Measurements from ENCODE around the gene C9orf152. TPM values are rescaled to one million over a fixed set of nuclear protein-coding genes. Genes with fewer than 3 reads are reported as not detected.
"Not testable (repeated sequence)": the region's sequence is repeated elsewhere in the genome, so short reads cannot be mapped to it uniquely, and the experiment has no call there.

The C9orf152 gene
- total RNA-seq, 1 experiment from 2014 or later: not detected

DNA sequence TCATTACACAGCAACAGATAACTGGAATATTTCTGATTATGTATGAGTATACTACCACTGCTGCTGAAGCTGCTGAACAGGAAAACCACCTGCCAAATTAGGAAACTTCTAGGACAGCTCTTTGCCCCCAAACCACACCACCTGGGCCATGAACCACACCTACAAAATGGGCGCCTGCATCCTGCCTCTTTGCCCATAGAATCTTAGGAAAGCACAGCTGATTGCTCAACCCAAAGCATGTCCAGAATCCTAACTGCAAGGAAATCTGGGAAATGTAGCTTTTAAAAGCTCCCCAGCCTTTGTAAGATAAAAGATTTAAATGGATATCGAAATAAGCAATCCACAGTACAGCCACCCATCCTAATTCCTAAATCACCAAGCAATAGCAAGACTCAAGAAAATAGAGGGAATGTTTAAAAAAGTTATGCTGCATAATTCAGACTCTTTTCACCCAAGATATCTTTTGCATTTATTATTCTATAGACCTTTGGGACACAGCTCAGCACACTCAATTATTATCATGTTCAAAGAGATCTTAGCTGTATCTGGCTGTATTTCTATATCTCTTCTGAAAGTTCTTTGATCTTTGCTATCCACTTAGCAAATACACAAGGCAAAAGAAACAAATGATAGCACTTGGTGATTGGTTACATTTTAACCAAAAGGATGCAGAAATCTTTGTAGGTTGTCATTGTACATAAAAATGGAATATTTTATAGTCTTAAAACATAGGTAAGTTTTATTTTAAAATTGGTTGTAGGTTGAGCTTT lies 6.8 kb upstream of the C9orf152 start:
- no peak for DNase-seq (ENCODE audit: low read depth)

GRCh38 chr9:110214090-110214489 lies 6.1 kb upstream of the C9orf152 start:
- peak; percentile 65 for DNase-seq (ENCODE audit: low read depth)

GRCh38 chr9:110213413-110214044 lies 5.6 kb upstream of the C9orf152 start:
- DNase-seq (ENCODE audit: low read depth): no peak

DNA sequence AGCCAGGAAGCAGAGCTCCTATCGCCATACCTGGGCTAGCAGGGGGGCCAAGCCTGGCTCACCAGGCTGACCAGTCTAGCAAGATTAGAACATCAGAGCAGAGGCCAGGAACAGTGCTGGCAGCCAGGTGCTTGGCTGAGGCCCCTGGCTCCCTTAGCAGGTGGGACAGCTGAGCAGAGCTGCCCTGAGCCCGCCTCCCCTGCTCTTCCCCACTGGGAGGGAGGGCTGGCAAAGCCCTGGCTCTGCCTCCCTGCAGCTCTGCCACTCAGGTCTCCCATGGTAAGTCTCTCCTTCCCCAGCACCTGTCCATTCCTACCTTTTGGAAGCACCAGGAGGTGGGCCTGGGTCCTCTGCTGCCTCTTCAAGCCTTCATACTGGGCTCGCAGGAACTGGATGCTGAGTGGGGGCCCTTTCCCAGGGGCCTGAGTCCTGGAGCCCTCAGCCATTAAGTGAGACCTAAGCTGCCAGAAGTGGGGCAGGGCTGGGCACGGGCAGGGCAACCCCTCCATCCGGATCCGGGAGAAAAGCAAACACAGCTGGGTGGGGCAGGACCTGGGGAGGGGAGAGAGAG lies 803 bp downstream of the C9orf152 start:
- no peak for DNase-seq (ENCODE audit: low read depth)

DNA sequence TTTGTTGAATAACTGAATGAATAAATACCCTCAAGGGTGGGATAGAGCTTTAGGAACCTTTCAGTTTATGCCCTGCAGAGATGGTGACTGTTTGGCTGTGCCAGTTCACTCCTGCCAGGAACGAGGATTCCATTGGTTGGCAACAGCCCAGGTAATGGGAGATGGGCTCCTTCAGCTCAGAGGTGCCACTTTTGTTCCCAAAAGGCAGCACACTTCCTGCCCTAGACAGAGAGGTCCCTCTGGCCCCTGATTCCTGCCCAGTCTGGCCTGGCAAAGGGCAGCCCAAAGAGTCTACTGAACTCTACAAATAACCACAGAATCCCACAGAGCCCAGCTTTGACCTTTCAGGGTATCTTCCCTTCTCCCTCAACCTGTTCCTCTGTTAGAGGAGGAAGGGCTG lies 1.6 kb downstream of the C9orf152 start:
- DNase-seq (ENCODE audit: low read depth): no peak

GRCh38 chr9:110205612-110206011 lies 2.3 kb downstream of the C9orf152 start:
- DNase-seq (ENCODE audit: low read depth): not testable (repeated sequence)

DNA sequence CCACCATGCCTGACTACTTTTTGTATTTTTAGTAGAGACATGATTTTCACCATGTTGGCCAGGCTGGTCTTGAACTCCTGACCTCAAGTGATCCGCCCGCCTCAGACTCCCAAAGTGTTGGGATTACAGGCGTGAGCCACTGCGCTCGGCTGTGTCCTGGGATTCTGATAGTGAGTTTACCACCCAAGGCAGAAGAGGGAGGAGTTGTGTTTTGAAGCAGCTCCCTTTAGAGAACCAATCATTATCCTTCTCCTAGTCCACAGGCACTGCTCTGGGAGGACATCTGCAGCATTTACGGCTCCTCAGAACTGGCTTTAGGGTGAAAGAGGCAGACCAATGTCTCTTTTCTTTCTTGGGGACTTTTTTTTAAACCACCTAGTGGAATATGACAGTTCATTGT lies 5.7 kb downstream of the C9orf152 start:
- DNase-seq (ENCODE audit: low read depth): no peak

GRCh38 chr9:110199643-110200042 lies 8.3 kb downstream of the C9orf152 start:
- DNase-seq (ENCODE audit: low read depth): no peak

- DNase-seq (ENCODE audit: low read depth): no peak
Observed at GRCh38 chr9:110198357-110198756, 9.6 kb downstream of the C9orf152 start.

- no peak for DNase-seq (ENCODE audit: low read depth)
Observed at GRCh38 chr9:110197330-110198187, 10.4 kb downstream of the C9orf152 start.

DNA sequence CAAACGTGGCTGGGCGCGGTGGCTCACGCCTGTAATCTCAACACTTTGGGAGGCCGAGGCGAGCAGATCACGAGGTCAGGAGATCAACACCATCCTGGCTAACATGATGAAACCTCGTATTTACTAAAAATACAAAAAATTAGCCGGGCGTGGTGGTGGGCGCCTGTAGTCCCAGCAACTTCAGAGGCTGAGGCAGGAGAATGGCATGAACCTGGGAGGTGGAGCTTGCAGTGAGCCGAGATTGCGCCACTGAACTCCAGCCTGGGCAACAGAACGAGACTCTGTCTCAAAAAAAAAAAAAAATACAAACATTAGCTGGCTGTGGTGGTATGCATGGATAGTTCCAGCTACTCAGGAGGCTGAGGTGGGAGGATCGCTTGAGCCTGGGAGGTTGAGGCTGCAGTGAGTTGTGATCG lies 11.9 kb downstream of the C9orf152 start:
- not testable (repeated sequence) for DNase-seq (ENCODE audit: low read depth)

- DNase-seq (ENCODE audit: low read depth): peak; percentile 50
Observed at GRCh38 chr9:110192531-110193261, 15.3 kb downstream of the C9orf152 start.

- DNase-seq (ENCODE audit: low read depth): no peak
Observed at GRCh38 chr9:110191615-110192014, 16.3 kb downstream of the C9orf152 start.

GRCh38 chr9:110189559-110190320 lies 18.2 kb downstream of the C9orf152 start:
- DNase-seq (ENCODE audit: low read depth): no peak

DNA sequence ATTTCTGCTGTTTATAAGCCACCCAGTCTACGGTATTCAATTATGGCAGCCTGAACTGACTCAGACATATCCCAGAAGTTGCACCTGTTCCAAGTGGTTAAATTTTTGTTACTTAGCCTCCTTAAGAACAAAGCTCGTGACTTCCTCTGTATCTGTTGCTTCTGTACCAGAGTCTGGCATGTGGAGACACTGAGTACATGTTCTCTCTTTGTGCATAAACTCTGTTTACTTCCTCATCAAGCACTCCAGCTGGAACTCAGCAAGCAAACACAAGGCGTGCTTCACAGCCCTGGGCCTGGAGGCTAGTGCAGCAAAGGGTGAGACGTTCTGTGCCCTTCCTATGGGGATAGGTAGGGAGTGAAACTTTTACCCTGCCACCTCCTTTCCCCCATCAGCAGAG lies 19.0 kb downstream of the C9orf152 start:
- DNase-seq (ENCODE audit: low read depth): no peak

DNA sequence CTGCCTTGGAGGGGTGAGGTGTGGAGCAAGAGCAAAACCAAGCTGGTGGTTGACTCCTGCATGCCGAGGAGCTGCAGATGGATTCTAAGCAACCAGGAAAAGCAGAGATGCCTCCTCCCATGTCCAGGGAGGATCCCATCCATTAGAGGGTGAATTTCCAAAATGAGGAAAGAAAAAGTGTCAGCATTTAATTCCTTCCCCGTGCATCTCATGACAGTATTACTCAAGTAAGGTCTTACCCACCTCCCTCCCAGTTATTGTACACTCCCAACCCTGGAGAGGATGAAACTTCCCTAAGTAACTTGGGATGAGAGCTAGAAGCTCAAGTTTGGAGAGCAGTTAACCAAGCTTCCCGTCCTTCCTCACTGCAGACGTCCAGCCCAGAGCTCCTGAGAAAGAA lies 19.9 kb downstream of the C9orf152 start:
- no peak for DNase-seq (ENCODE audit: low read depth)

GRCh38 chr9:110187126-110187525 lies 20.8 kb downstream of the C9orf152 start:
- no peak for DNase-seq (ENCODE audit: low read depth)

DNA sequence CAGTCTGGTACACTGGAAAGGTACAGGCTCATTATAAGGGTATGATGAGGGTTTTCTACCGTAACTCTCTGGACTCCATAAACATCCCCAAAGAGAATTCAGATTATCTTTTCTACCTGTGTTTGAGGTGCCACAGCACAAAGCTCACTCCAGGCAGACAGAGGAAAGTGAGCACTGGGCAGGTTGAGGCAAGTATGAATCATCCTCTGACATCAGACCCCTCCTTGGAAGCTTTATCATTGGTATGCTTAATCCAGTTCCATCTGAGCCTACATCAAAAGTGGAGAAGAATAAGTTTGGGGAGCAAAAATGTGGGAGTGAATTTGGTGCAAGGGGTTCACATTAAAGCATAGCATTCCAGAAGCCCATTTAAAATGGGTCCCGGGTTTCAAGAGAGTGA lies 21.7 kb downstream of the C9orf152 start:
- peak; percentile 34 for DNase-seq (ENCODE audit: low read depth)

DNA sequence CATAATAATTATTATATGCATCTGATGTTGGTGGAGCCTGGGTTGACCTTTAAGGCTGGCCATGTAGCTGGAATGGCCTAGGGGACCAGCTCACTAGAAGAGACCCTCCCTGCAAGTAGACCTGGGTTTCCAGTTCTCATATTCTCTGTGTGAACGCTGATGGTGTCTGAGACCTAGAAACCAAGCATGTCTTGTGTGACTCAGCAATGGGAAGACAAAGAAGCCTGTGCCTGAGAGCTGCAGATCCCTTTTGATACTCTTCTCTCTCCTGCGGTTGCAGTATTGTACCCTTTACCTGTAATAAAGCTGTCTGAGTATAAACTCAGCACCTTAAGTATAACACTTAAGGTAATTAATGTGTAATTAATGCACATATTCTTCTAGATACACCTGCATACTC lies 22.2 kb downstream of the C9orf152 start:
- DNase-seq (ENCODE audit: low read depth): no peak

All from M059J (cell line).